GM18498 (cell line): Measurements from ENCODE around the gene HMSD.

Source experiments
- ATAC-seq: cut with Tn5 transposase; IDR thresholded peaks from one replicate; pipeline ENCODE4 v1.9.1; 2021; ENCODE audit warnings: mild to moderate bottlenecking, moderate library complexity; ENCODE audit not compliant: unreplicated experiment

The HMSD gene

GRCh38 chr18:63953811-63954210 is 4.7 kb downstream of the HMSD start:
- no peak for ATAC-seq

- ATAC-seq, result no peak
These were observed 7.7 kb downstream of the HMSD start for GRCh38 chr18:63956755-63957154.

GRCh38 chr18:63960891-63961290 is 11.8 kb downstream of the HMSD start:
- no peak for ATAC-seq

GRCh38 chr18:63961435-63961980 is 12.4 kb downstream of the HMSD start:
- ATAC-seq, result no peak

GRCh38 chr18:63962137-63962536 is 13.0 kb downstream of the HMSD start:
- ATAC-seq, result no peak

GRCh38 chr18:63963615-63964256 is 14.6 kb downstream of the HMSD start:
- ATAC-seq, result peak; percentile 87

GRCh38 chr18:63964908-63965307 is 15.8 kb downstream of the HMSD start:
- ATAC-seq, result no peak

GRCh38 chr18:63965716-63966330 is 16.7 kb downstream of the HMSD start:
- ATAC-seq, result no peak

GRCh38 chr18:63969942-63970808 is 21.1 kb downstream of the HMSD start, which contains the start of gene SERPINB8:
TSS of gene SERPINB8 (plus strand) at chr18:63970081. CDS start at chr18:63978309, 8,228 bp downstream.
- peak; percentile 95 for ATAC-seq

- peak; percentile 1 for ATAC-seq
These were observed 21.7 kb downstream of the HMSD start for GRCh38 chr18:63970809-63971205.

GRCh38 chr18:63971320-63972001 is 22.4 kb downstream of the HMSD start:
- ATAC-seq, result no peak

- ATAC-seq, result no peak
These were observed 22.9 kb downstream of the HMSD start for GRCh38 chr18:63972002-63972376.

GRCh38 chr18:63974991-63975390 is 25.9 kb downstream of the HMSD start:
- ATAC-seq, result no peak

- no peak for ATAC-seq
These were observed 26.5 kb downstream of the HMSD start for GRCh38 chr18:63975628-63976027.

GRCh38 chr18:63977040-63977439 is 27.9 kb downstream of the HMSD start:
- ATAC-seq, result no peak

GRCh38 chr18:63979409-63979920 is 30.4 kb downstream of the HMSD start:
- peak; percentile 80 for ATAC-seq

- ATAC-seq, result no peak
These were observed 30.9 kb downstream of the HMSD start for GRCh38 chr18:63980027-63980426.

- no peak for ATAC-seq
These were observed 31.9 kb downstream of the HMSD start for GRCh38 chr18:63980896-63981460.

- no peak for ATAC-seq
These were observed 32.6 kb downstream of the HMSD start for GRCh38 chr18:63981719-63982118.

GRCh38 chr18:63982361-63982760 is 33.3 kb downstream of the HMSD start:
- no peak for ATAC-seq
